Astrocyte of the spinal cord (primary cell): Measurements from ENCODE around the gene RPL23.
A peak's percentile ranks its signal among the peaks of the same experiment; 100 is the strongest.

Experiments used
- DNase-seq: peaks from one replicate; pipeline ENCODE4 v3.0.0; 2011; ENCODE audit warnings: low read depth, low spot score
- H3K4me3 ChIP-seq: 2 replicates; pipeline ENCODE4 v1.5.1; 2011; ENCODE audit warnings: low read depth, mild to moderate bottlenecking, low read length, moderate library complexity
- in situ Hi-C: cut with HindIII; loops from 2 replicates; pipeline ENCODE4 v1.10.0; 2017; ENCODE audit warnings: low sequenced_read_pairs
- TF ChIP-seq, protein P1 (sequence below): IDR thresholded peaks from 2 replicates; pipeline ENCODE4 v1.5.1; 2012; ENCODE audit warnings: low read depth, mild to moderate bottlenecking, low read length, inconsistent platforms

Gene RPL23

DNA sequence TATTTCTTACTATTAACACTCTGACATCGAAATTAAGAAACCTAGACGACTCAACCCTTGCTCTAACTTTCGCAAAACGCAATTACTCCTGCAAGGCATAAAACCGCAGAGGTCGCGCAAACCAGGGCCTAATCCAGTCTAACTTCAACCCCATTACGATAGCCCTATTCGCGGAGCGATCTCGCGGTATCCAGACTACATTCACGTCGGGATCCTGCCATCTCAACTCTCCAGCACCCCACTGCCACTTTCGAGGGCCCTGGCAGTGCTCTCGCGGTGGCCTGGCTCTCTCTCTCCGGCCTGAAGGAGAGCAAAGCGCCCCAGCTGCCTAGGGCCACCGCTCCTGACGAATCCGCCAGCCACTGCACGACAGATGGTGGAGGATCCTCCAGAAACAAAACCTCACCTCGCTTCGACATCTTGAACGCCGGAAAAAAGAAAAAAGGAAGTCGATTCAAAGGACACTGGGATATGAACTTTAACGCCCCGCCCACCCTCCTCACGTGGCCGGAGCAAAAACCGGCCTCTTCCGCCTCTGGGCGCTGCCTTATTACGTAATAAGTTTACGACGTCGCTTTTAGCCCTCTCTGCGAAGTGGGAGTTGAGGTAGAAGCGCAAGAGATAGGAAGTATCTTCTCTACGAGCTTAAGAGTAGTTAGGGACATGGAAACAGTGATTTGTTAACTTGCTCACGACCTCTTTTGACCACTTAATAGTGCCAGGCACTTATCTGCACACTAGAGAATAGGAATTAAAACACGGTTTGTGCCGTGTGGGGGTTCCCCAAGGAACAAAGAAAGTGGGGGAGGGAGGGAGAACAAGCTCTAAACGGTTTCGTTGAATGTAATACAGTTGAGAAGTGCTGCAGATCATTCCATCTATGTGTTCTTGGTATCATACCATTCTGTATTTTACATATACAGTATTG, at the start of gene RPL23:
TSS of gene RPL23 (minus strand) at position 430 of the 928 bp plus-strand sequence. CDS start at position 419, 11 bp downstream.
- in situ Hi-C loops, result no loop called here
- DNase-seq, result peak; percentile 99
- TF ChIP-seq, protein P1, sequence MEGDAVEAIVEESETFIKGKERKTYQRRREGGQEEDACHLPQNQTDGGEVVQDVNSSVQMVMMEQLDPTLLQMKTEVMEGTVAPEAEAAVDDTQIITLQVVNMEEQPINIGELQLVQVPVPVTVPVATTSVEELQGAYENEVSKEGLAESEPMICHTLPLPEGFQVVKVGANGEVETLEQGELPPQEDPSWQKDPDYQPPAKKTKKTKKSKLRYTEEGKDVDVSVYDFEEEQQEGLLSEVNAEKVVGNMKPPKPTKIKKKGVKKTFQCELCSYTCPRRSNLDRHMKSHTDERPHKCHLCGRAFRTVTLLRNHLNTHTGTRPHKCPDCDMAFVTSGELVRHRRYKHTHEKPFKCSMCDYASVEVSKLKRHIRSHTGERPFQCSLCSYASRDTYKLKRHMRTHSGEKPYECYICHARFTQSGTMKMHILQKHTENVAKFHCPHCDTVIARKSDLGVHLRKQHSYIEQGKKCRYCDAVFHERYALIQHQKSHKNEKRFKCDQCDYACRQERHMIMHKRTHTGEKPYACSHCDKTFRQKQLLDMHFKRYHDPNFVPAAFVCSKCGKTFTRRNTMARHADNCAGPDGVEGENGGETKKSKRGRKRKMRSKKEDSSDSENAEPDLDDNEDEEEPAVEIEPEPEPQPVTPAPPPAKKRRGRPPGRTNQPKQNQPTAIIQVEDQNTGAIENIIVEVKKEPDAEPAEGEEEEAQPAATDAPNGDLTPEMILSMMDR, result no peak
- H3K4me3 ChIP-seq, result peak within 1 kb of the TSS; percentile 97

- TF ChIP-seq, protein P1, result no peak
- in situ Hi-C loops, result no loop called here
These were observed 47.6 kb upstream of the RPL23 start for GRCh38 chr17:38900978-38901656.

DNA sequence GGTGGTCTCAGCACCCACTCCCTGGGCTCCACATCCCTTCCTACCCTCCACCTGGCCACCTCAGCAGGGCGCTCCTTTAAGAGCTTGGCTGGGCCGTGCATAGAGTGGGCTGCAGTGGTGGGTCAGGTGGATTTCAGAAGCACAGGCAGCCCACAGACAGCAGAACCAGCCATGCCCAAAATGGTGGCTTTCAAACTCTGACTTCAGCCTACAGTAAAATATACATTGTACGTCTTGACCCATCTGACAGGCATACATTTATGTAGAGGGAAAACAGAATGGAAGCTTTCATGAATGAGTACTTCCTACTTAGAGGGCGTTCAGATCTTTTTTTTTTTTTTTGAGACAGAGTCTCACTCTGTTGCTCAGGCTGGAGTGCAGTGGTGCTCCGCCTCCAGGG, 45.9 kb upstream of the RPL23 start:
- in situ Hi-C loops, result no loop called here
- H3K4me3 ChIP-seq, result no peak overlapping the region
- DNase-seq, result no peak
- TF ChIP-seq, protein P1, result no peak

More at GRCh38 chr17:38900978-38901656, 47.6 kb upstream of the RPL23 start:
- H3K4me3 ChIP-seq, result no peak overlapping the region
- peak; percentile 90 for DNase-seq

- no peak overlapping the region for H3K4me3 ChIP-seq
- DNase-seq, result no peak
- TF ChIP-seq, protein P1, result no peak
- in situ Hi-C loops, result no loop called here
These were observed 45.4 kb upstream of the RPL23 start for GRCh38 chr17:38898812-38899348.

GRCh38 chr17:38898291-38898679, 44.8 kb upstream of the RPL23 start:
- H3K4me3 ChIP-seq, result no peak overlapping the region
- TF ChIP-seq, protein P1, result no peak
- DNase-seq, result no peak
- in situ Hi-C loops, result no loop called here

- no peak overlapping the region for H3K4me3 ChIP-seq
- no peak for DNase-seq
- TF ChIP-seq, protein P1, result no peak
- in situ Hi-C loops, result no loop called here
These were observed 44.3 kb upstream of the RPL23 start for GRCh38 chr17:38897671-38898290.
